HK-2 (cell line): ENCODE measurements around the gene SLC39A8.
"Not testable (repeated sequence)": the region's sequence is repeated elsewhere in the genome, so short reads cannot be mapped to it uniquely, and the experiment has no call there.

ENCODE experiments used
- DNase-seq: peaks from one replicate; pipeline ENCODE4 v3.0.0-alpha.2; 2018; ENCODE audit not compliant: unreplicated experiment

The SLC39A8 gene

GRCh38 chr4:102344954-102345794, at the start of gene SLC39A8:
Gene SLC39A8 (minus strand): TSS chr4:102345482. CDS start chr4:102344662, 820 bp downstream.
- DNase-seq: peak; percentile 92

GRCh38 chr4:102392033-102392744, 46.9 kb upstream of the SLC39A8 start:
- DNase-seq: no peak

- DNase-seq: no peak
Measured at GRCh38 chr4:102390438-102390837, 45.2 kb upstream of the SLC39A8 start.

- no peak for DNase-seq
Measured at GRCh38 chr4:102388611-102389010, 43.3 kb upstream of the SLC39A8 start.

GRCh38 chr4:102387552-102388150, 42.4 kb upstream of the SLC39A8 start:
- no peak for DNase-seq

GRCh38 chr4:102386966-102387365, 41.7 kb upstream of the SLC39A8 start:
- no peak for DNase-seq

- not testable (repeated sequence) for DNase-seq
Measured at GRCh38 chr4:102380253-102380652, 35.0 kb upstream of the SLC39A8 start.

- DNase-seq: no peak
Measured at GRCh38 chr4:102362922-102363432, 17.7 kb upstream of the SLC39A8 start.

- DNase-seq: no peak
Measured at GRCh38 chr4:102358128-102358527, 12.8 kb upstream of the SLC39A8 start.

- DNase-seq: not testable (repeated sequence)
Measured at GRCh38 chr4:102357637-102358036, 12.4 kb upstream of the SLC39A8 start.

- no peak for DNase-seq
Measured at GRCh38 chr4:102356562-102357202, 11.4 kb upstream of the SLC39A8 start.

GRCh38 chr4:102355748-102356147, 10.5 kb upstream of the SLC39A8 start:
- DNase-seq: no peak

GRCh38 chr4:102354671-102355454, 9.6 kb upstream of the SLC39A8 start:
- DNase-seq: no peak

GRCh38 chr4:102352781-102353180, 7.5 kb upstream of the SLC39A8 start:
- DNase-seq: no peak

- no peak for DNase-seq
Measured at GRCh38 chr4:102350634-102351033, 5.4 kb upstream of the SLC39A8 start.

- DNase-seq: no peak
Measured at GRCh38 chr4:102348701-102349100, 3.4 kb upstream of the SLC39A8 start.

GRCh38 chr4:102345795-102346100, 466 bp upstream of the SLC39A8 start:
- DNase-seq: no peak

GRCh38 chr4:102344520-102344953, 745 bp downstream of the SLC39A8 start:
- peak; percentile 75 for DNase-seq

- DNase-seq: peak; percentile 7
Measured at GRCh38 chr4:102343964-102344519, 1.2 kb downstream of the SLC39A8 start.

- DNase-seq: no peak
Measured at GRCh38 chr4:102342404-102343074, 2.7 kb downstream of the SLC39A8 start.
